OCI-LY3 (cell line): ENCODE data around the gene ASAP2.

Experiments used
- EZH2phosphoT487 ChIP-seq: fragments of 200-600 bp; shearing (Covaris generic); IDR thresholded peaks from 2 replicates; pipeline ENCODE4 v1.6.1; 2018; ENCODE audit warnings: antibody characterized with exemption, mixed run types, low read depth
- TF ChIP-seq, protein P1 (sequence below): fragments of 200-600, 300-600 bp; sonication (generic); IDR thresholded peaks from 2 replicates; pipeline ENCODE4 v1.5.1; 2014; ENCODE audit warnings: antibody characterized with exemption, low read length, low read depth

DNA sequence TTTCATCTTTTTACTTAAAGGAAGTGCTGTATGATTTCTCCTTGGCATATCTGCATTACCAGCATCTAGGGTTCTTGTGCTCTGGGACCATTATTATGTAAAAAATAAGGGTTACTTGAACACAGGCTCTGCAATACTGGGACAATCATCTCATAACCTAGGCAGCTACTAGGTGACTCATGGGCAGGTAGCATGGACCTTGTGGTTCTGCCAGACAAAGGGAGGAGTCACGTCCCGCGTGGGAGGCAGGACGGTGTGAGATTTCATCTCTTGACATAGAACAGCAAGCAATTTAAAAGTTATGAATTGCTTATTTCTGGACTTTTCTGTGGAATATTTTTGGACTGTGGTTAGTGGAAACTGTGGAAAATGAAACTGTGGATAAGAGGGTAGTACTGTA lies 34.1 kb downstream of the ASAP2 start:
- TF ChIP-seq, protein P1, sequence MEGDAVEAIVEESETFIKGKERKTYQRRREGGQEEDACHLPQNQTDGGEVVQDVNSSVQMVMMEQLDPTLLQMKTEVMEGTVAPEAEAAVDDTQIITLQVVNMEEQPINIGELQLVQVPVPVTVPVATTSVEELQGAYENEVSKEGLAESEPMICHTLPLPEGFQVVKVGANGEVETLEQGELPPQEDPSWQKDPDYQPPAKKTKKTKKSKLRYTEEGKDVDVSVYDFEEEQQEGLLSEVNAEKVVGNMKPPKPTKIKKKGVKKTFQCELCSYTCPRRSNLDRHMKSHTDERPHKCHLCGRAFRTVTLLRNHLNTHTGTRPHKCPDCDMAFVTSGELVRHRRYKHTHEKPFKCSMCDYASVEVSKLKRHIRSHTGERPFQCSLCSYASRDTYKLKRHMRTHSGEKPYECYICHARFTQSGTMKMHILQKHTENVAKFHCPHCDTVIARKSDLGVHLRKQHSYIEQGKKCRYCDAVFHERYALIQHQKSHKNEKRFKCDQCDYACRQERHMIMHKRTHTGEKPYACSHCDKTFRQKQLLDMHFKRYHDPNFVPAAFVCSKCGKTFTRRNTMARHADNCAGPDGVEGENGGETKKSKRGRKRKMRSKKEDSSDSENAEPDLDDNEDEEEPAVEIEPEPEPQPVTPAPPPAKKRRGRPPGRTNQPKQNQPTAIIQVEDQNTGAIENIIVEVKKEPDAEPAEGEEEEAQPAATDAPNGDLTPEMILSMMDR, result no peak
- no peak for TF ChIP-seq EZH2phosphoT487
